Right lobe of liver (tissue), 4 donors: ENCODE data around the gene CYSTM1.

ENCODE experiments used
- POLR2A ChIP-seq: fragments of 450-650 bp; IDR thresholded peaks from one replicate; pipeline ENCODE4 v1.6.1; 2017; ENCODE audit warnings: antibody characterized with exemption, mild to moderate bottlenecking
- TF ChIP-seq, protein P1 (sequence below), 4 donors: fragments of 200-600 bp in 3 of 4; fragments of 450-650 bp in 1 of 4; IDR thresholded peaks; one replicate each; pipeline versions ENCODE4 v1.5.1 to v1.8.0; 2016 to 2022; ENCODE audit warnings: antibody characterized with exemption in 4 of 4, mild to moderate bottlenecking in 2 of 4
- donor health status: DM: no; HTN: no; CAD: no.
- donor health status: DM: no; HTN: no; CAD: no.
- donor health status: DM: no; HTN: yes; CAD: no.

DNA sequence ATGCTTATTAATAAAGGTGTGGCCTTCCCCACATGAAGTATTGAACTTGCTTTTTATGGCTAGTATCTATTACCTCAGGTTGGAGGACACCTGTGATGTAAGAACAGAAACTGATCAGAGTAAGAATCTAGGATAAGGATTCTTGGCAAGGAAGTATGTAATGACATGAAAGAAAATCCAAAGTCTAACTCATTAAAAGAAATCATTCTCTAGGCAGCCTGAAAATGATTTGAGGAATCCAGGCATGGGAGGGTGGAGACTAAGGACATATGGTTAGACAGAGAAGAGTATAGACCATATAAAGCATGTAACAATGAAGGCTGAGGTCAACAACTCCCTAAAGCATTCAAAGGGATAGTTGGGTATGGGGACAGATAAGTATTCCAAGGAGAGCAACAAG lies 95.0 kb downstream of the CYSTM1 start:
- TF ChIP-seq, protein P1, sequence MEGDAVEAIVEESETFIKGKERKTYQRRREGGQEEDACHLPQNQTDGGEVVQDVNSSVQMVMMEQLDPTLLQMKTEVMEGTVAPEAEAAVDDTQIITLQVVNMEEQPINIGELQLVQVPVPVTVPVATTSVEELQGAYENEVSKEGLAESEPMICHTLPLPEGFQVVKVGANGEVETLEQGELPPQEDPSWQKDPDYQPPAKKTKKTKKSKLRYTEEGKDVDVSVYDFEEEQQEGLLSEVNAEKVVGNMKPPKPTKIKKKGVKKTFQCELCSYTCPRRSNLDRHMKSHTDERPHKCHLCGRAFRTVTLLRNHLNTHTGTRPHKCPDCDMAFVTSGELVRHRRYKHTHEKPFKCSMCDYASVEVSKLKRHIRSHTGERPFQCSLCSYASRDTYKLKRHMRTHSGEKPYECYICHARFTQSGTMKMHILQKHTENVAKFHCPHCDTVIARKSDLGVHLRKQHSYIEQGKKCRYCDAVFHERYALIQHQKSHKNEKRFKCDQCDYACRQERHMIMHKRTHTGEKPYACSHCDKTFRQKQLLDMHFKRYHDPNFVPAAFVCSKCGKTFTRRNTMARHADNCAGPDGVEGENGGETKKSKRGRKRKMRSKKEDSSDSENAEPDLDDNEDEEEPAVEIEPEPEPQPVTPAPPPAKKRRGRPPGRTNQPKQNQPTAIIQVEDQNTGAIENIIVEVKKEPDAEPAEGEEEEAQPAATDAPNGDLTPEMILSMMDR (IDR thresholded peaks at IDR 0.05) = no peak
- no peak for TF ChIP-seq POLR2A
